Neutrophil (primary cell): ENCODE results near the gene SPAG9.

ENCODE experiments used
- H3K27ac ChIP-seq: fragments of 200-600 bp; sonication (generic); 2 replicates; pipeline ENCODE4 v1.5.1; 2016; ENCODE audit warnings: mild to moderate bottlenecking, moderate library complexity
- H3K27me3 ChIP-seq: fragments of 200-600 bp; sonication (generic); 2 replicates; pipeline ENCODE4 v1.6.0; 2016; ENCODE audit warnings: mild to moderate bottlenecking
- H3K36me3 ChIP-seq: fragments of 200-600 bp; sonication (generic); 2 replicates; pipeline ENCODE4 v1.5.1; 2017
- H3K4me1 ChIP-seq, 2 experiments: fragments of 200-600 bp in 1 of 2; sonication (generic) in 1 of 2; 1 replicate in 1 of 2; 2 replicates in 1 of 2; pipeline versions ENCODE4 v1.5.1 to v1.6.1; 2013 to 2016; ENCODE audit warnings: low read depth in 1 of 2, low read length in 1 of 2, mild to moderate bottlenecking in 1 of 2, moderate library complexity in 1 of 2; ENCODE audit not compliant: control insufficient read depth in 1 of 2, insufficient read depth in 1 of 2
- H3K4me3 ChIP-seq, 2 experiments: fragments of 200-600 bp in 1 of 2; sonication (generic) in 1 of 2; 1 replicate in 1 of 2; 2 replicates in 1 of 2; pipeline ENCODE4 v1.5.1; 2013 to 2016; ENCODE audit warnings: low read depth in 1 of 2, low read length in 1 of 2, mild to moderate bottlenecking in 1 of 2, moderate library complexity in 1 of 2
- H3K9me3 ChIP-seq: fragments of 200-600 bp; sonication (generic); 2 replicates; pipeline ENCODE4 v1.5.1; 2016
- CTCF ChIP-seq: fragments of 200-600 bp; sonication (generic); IDR thresholded peaks from 2 replicates; pipeline ENCODE4 v1.5.1; 2016; ENCODE audit warnings: antibody characterized with exemption

Gene SPAG9

GRCh38 chr17:51029568-51030463, 90.9 kb downstream of the SPAG9 start:
- Histone ChIP-seq H3K36me3 (peaks cover 13% of the 10 kb centered on the region), H3K4me1 (peaks cover 1 to 16% of the 10 kb centered on the region in 2 experiments), H3K4me3 (no peak overlapping the region), H3K27ac (peak overlapping the region; percentile 62), H3K27me3 (no peaks in the 10 kb centered on the region), H3K9me3 (no peaks in the 10 kb centered on the region)
- TF ChIP-seq CTCF, result no peak

GRCh38 chr17:51029142-51029541, 91.5 kb downstream of the SPAG9 start:
- H3K4me3 ChIP-seq, result no peak overlapping the region
- no peaks in the 10 kb centered on the region for H3K9me3 ChIP-seq
- H3K27ac ChIP-seq, result peak overlapping the region; percentile 62
- H3K36me3 ChIP-seq, result peaks cover 13% of the 10 kb centered on the region
- H3K27me3 ChIP-seq, result no peaks in the 10 kb centered on the region
- no peak for TF ChIP-seq CTCF
- H3K4me1 ChIP-seq, result peaks cover 8 to 16% of the 10 kb centered on the region in 2 experiments

- TF ChIP-seq CTCF, result no peak
- Histone ChIP-seq H3K27me3 (no peaks in the 10 kb centered on the region), H3K4me3 (no peak overlapping the region), H3K27ac (peak overlapping the region; percentile 62), H3K4me1 (peaks cover 10 to 13% of the 10 kb centered on the region in 2 experiments), H3K36me3 (peaks cover 13% of the 10 kb centered on the region), H3K9me3 (no peaks in the 10 kb centered on the region)
These were observed 92.3 kb downstream of the SPAG9 start for GRCh38 chr17:51028176-51028863.

- Histone ChIP-seq H3K4me3 (no peak overlapping the region), H3K9me3 (no peaks in the 10 kb centered on the region), H3K4me1 (no peaks in the 10 kb centered on the region), H3K27ac (no peak overlapping the region), H3K36me3 (peaks cover 69% of the 10 kb centered on the region), H3K27me3 (no peaks in the 10 kb centered on the region)
- no peak for TF ChIP-seq CTCF
These were observed 102.1 kb downstream of the SPAG9 start for GRCh38 chr17:51018541-51018940.

GRCh38 chr17:51017270-51017669, 103.4 kb downstream of the SPAG9 start:
- TF ChIP-seq CTCF, result no peak
- H3K4me1 ChIP-seq, result no peaks in the 10 kb centered on the region
- no peak overlapping the region for H3K27ac ChIP-seq
- H3K4me3 ChIP-seq, result no peak overlapping the region
- no peaks in the 10 kb centered on the region for H3K27me3 ChIP-seq
- no peaks in the 10 kb centered on the region for H3K9me3 ChIP-seq
- peaks cover 82% of the 10 kb centered on the region for H3K36me3 ChIP-seq
